ENCODE results near the gene EFCAB6. TPM values are rescaled to one million over a fixed set of nuclear protein-coding genes. Genes with fewer than 3 reads are reported as not detected.

The EFCAB6 gene
- total RNA-seq, 1 donor from 2014 or later = 8.6 TPM

DNA sequence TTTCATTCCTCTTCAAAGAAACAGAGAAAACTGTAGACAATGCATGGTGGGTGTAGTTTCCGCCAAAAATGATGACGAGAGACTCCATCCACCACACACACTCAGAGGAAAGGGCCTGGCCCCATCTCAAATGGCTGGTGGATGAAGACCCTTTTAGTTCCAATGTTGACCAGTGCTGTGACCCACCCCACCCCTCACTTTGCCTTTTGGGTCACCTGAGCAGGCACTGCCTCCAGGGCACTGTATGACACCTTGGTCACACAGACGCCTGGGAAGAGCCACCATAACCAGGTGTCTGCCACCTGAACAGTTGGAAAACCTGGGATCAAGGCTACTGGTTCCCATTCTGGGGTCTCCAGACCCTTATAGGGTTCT is 279.0 kb downstream of the EFCAB6 start:
- intact Hi-C loops (cut with DNase I) = no loop called here
- no peak overlapping the region for H3K27ac ChIP-seq
- TF ChIP-seq, protein P1, sequence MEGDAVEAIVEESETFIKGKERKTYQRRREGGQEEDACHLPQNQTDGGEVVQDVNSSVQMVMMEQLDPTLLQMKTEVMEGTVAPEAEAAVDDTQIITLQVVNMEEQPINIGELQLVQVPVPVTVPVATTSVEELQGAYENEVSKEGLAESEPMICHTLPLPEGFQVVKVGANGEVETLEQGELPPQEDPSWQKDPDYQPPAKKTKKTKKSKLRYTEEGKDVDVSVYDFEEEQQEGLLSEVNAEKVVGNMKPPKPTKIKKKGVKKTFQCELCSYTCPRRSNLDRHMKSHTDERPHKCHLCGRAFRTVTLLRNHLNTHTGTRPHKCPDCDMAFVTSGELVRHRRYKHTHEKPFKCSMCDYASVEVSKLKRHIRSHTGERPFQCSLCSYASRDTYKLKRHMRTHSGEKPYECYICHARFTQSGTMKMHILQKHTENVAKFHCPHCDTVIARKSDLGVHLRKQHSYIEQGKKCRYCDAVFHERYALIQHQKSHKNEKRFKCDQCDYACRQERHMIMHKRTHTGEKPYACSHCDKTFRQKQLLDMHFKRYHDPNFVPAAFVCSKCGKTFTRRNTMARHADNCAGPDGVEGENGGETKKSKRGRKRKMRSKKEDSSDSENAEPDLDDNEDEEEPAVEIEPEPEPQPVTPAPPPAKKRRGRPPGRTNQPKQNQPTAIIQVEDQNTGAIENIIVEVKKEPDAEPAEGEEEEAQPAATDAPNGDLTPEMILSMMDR (IDR thresholded peaks at IDR 0.05) = no peak

DNA sequence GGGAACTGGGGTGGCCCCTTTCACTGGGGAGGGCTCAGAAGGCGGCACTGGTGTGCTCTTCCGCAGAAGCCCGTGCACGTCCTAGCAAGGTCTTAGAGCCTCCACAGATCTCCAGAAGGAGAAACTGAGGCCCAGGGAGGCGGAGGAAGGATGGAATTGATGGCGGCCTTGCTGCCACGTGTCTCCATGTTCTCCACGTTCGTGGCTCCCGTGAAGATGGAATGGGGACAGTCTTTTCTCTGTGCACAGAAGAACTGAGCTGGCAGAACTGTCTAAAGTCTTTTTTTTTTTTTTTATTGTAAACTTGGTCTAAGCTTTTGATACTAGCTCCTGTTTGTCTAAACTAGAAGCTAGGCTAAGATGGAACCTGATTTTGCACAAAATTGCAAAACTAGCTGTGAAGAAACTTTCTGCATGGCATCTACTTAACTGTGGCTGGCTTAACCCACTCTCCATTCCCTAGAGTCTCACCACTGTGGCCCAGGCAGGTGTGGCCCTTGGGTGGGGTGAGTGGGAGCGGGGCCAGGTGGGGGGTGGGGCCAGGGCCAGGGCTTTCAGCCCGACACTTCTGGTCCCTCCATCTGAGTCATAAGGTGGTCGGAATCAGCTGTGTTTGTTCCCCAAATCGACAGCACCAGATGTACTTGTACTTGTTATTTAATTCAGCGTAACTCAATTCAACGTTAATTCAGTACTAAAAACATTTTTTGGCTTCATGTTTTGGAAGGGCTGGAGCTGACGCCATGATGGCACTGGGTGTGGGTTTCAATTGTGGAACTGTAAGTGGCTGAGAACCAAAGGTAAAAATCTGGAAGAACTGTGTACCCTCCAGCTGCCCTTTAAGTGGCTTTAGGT is 279.6 kb downstream of the EFCAB6 start:
- H3K27ac ChIP-seq = no peak overlapping the region
- no peak overlapping the region for H3K4me3 ChIP-seq
- H3K9me3 ChIP-seq = no peaks in the 10 kb centered on the region
- no peak for DNase-seq (ENCODE audit: low spot score in 2 of 2)
- no peaks in the 10 kb centered on the region for H3K27me3 ChIP-seq
- no peaks in the 10 kb centered on the region for H3K4me1 ChIP-seq
- no peaks in the 10 kb centered on the region for H3K36me3 ChIP-seq
- TF ChIP-seq, protein P1 (IDR thresholded peaks at IDR 0.05) = no peak
- intact Hi-C loops (cut with DNase I) = no loop called here

More for the DNA sequence above, 279.0 kb downstream of the EFCAB6 start:
- Histone ChIP-seq H3K4me1 (no peaks in the 10 kb centered on the region), H3K36me3 (no peaks in the 10 kb centered on the region), H3K9me3 (no peaks in the 10 kb centered on the region), H3K4me3 (no peak overlapping the region), H3K27me3 (no peaks in the 10 kb centered on the region)
- DNase-seq (ENCODE audit: low spot score in 2 of 2) = peak in 1 of 2 donors; percentile 45

DNA sequence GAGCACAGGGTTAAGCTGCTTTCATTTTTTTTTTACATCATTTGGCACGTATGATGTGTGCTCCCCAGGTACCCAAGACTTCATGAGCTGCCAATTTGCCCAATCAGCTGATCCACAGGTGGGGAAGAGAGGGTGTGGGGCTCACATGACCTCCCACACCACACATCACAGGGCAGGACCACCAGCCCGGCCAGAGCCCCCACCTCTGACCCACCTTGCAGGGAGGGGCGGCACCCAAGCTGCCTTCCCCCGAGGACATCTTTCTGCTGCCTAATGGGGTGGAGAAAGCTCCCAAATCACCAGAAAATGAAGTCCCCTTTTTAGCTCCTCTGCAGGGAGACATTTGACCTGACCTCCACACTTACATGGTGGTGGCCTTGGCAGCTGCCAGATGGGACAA is 280.5 kb downstream of the EFCAB6 start:
- Histone ChIP-seq H3K27ac (no peak overlapping the region), H3K36me3 (no peaks in the 10 kb centered on the region), H3K4me3 (no peak overlapping the region), H3K9me3 (no peaks in the 10 kb centered on the region), H3K4me1 (no peaks in the 10 kb centered on the region), H3K27me3 (no peaks in the 10 kb centered on the region)
- intact Hi-C loops (cut with DNase I) = no loop called here
- DNase-seq (ENCODE audit: low spot score in 2 of 2) = no peak
- TF ChIP-seq, protein P1 (IDR thresholded peaks at IDR 0.05) = no peak

DNA sequence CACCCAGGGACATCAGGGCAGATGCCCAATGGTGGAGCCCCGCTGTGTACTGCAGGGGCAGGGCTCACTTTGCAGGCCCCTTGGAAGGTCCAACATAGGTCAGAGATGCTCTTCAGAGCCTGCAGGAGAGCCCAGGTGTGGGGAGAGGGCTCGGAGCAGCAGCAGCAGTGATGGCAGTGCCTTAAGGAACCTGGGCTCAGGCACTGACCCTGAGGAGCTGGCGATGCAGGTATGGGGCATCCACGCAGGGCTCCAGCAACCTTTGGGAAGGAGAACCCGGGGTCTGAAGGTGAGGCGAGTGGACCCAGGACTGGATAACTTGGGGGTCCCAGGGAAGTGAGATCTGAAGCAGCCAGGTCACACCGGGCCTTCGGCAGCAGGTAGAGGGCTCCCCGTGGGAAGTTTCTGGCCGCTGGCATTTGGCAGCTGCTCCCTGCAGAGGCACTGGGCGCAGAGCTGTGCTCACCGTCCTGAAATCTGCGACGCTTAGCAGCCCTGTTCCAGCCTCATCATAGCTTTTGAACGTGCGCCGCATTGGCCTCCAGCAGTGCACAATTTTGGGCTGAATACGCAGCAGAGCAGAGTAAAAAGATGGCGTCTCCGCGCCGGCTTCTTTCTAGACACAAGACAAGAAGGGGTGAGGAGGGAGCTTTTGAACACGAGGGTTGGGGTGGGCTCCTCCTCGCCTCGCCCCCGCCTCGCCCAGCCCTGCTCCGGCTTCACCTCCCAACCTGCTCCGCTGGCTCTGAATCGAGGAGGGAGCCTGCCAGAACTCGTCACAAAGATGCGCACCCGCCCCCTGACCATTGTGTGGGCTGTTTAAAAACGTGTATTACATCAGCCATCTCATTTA is 281.5 kb downstream of the EFCAB6 start:
- Histone ChIP-seq H3K4me3 (no peak overlapping the region), H3K4me1 (no peaks in the 10 kb centered on the region)
- no peak for DNase-seq (ENCODE audit: low spot score in 2 of 2)

DNA sequence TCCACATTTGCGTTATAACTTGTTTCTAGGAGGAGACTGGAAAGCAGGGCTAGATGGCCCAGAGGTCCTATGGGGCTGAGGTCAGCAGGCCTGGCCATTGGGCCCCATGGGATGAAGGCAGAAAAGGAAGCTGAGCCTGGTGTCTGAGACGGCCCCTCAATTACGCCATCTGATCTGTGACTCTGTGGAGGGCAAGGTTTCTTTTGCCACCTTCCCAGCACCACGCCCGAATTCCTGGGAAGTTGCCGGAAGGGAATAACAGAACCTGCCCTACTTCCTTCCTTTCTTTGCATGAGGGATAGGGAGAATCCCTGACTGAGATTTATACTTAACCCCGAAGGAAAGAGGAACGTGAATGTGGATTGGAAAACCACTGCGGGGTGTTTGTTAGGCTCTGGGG is 282.2 kb downstream of the EFCAB6 start:
- intact Hi-C loops (cut with DNase I) = no loop called here
- TF ChIP-seq, protein P1 (IDR thresholded peaks at IDR 0.05) = no peak
- Histone ChIP-seq H3K4me3 (no peak overlapping the region), H3K4me1 (no peaks in the 10 kb centered on the region), H3K9me3 (no peaks in the 10 kb centered on the region), H3K27ac (no peak overlapping the region), H3K36me3 (no peaks in the 10 kb centered on the region), H3K27me3 (no peaks in the 10 kb centered on the region)
- DNase-seq (ENCODE audit: low spot score in 2 of 2) = no peak

More for the DNA sequence above, 281.5 kb downstream of the EFCAB6 start:
- intact Hi-C loops (cut with DNase I) = no loop called here
- Histone ChIP-seq H3K27me3 (no peaks in the 10 kb centered on the region), H3K36me3 (no peaks in the 10 kb centered on the region), H3K9me3 (no peaks in the 10 kb centered on the region), H3K27ac (no peak overlapping the region)
- TF ChIP-seq, protein P1 (IDR thresholded peaks at IDR 0.05) = no peak
